AG08395 (cell line): Measurements from ENCODE around the gene SALL3.

Experiments
- DNase-seq: peaks from one replicate; pipeline ENCODE4 v3.0.0; 2012; ENCODE audit warnings: mixed read lengths, low spot score

SALL3 gene

DNA sequence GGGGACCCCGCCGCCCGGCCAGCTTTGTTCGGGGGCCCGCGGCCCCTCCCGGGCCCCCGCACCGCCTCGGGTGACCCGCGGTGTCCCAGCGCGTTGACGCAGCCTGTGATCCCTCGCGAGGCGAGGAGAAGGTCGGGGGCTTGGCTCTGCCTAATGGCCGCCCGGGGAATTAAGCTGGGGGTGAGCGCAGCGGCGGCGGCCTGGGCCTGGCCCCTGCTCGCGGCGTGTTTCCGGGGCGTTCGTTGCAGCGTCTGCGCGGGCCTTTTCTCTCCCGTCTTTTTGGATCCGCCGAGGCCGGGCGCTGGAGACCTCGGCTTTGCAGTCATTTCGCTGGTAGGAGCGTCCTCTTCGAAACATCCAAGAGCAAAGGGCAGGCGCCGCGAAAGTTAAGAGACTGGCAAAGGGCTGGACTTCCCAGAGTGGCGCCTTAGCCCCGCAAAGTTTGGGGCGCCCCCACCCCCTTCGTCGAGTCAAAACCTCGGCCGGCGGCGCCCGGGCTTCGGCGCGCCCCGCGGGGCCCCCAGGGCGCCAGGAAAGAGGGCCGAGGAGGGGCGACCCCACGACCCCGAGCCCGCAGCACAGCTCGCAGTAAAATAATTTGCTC is 1.3 kb downstream of the SALL3 start:
- DNase-seq = no peak

DNA sequence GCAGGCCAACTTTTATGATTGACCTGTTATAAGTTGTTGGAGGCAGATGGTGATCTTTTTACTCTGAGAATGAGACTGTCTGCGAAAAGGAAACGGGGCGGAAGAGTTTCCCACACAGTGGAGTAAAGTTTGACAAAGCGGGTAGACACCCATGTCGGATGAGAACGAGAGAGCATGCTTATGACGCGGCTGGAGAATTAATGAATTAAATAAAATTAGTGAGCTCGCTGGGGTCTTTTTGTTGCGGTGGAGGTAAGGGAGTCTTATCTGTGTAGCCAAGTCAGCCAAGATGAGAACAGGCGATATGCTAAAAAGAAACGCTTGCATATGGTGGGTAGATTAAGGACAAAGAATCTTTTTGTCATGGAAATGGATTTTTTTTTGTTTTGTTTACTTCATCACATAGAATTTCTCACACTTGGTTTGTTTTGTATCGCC is 1.8 kb downstream of the SALL3 start:
- no peak for DNase-seq

DNA sequence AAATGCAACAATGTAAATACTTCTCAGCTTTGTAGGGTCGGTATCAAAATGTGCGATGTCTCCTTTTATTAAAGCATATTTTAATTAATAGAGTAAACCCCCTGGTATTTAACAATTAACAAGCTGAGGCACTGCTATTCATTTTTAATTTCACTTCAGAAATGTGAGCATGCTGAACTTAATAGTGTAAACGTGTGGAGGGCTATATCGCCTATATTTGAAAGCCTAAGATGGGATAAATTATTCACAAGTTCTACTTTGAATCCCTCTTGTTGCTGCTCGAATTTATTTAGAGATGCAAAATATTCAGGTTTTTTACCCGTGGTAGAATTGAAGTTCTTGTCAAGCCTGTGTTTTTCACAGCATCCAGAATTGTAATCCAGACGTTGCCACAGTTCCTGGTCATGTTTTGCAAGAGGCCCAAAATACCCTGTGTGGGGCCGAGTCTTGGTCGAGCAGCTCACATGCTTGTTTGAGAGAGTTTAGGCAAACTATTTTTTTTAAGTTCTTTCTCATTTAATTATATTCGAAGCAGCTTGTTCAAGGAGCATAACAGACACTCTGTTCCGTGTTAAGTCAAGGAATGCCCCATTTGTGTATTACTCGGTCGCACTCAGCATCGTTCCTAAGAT is 2.5 kb downstream of the SALL3 start:
- no peak for DNase-seq

DNA sequence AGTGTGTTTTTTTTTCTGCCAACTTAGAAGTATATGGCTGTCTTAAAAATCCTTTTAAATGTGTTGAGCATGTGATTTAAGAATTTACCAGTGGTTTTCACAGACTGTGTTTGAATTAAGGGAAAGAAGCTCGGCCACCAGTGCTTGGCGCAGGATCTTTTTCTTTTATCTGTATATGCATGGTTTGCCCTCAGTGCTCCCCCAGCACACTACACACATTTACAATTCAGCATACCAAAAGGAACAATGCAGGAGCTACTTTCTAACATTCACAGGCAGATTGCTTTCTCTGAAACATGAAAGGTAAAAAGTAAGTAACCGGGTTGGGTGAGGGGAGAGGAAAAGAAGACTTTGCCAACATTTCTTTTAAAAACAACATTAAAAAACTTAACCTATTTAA is 3.9 kb downstream of the SALL3 start:
- no peak for DNase-seq

DNA sequence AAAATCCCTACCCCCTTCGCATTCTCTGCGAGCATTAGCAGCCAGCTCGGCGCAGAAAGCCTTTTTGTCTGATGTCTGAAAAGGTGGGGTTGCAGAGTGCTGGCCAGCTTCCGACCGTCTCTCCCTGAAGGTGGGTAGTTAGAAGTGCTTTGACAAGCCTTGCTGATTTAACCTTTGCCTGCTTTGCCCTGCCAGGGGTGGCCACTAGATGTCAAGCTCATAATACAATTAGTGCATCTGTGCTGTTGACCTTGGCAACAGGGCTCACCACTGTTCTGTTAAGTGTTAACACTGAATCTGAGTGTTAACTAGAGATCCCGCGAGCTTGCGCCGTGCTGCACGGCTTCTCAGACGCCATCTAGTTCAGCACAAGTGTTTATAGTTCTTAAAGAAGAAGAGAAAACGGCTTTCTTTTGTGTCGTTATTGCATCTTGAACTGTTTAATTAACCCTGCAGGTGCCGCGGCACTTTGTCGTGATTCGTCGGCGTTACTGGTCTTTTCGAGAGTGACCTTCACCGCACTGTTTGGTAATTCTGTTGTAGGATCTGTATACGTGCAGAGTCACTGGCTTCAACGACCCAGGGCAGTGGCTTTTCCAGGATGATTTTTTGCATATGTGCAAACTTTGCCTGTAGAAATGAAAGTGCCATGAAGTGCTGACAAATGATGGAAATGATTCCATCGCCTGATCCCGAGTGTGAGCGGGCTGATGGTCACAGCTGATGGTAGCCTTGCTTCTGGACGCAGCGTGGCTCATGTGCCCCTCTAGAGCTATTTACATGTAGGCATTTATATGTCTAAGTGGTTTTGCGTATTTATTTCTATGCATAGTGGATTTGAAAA is 5.5 kb downstream of the SALL3 start:
- no peak for DNase-seq

DNA sequence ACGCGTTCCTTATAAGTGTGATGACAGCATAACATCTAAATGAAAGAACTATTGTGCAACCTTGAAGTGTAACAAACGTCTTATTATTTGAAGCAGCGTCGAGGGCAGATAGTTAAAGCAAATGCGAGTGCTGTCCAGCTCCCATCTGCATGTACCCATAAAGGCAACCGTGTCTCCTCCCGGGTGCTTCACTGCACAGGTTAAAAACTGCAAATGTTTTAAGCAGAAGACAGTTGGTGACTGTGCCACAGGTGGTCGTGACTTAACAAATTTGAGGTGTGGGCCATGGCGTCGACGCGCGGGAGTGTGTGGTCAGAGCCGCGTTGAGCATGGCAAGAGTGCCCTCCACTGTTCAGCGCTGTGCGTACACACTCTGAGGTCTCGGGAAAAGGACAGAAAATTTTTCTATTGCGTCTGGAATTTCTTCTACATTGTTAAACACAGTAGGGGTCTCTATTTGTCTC is 6.4 kb downstream of the SALL3 start:
- no peak for DNase-seq

DNA sequence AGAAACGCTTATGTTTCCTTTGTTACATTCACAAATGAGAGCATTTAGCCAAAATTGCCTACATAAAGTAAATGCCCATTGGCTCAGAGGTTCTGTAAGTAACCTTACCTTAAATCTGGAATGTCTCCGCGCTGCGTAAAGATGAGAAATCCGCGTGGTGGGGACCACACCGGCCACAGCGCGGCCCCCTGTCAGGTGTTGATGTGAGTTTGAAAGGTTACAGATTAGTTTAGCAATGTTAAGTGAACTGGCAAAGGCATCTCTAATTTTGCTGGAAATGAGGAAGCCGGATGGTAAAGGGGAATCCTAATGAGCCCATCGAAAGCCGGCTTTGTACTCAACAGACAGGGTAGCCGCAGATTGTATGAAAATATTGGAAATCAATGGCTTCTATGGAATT is 11.8 kb downstream of the SALL3 start:
- DNase-seq = no peak

DNA sequence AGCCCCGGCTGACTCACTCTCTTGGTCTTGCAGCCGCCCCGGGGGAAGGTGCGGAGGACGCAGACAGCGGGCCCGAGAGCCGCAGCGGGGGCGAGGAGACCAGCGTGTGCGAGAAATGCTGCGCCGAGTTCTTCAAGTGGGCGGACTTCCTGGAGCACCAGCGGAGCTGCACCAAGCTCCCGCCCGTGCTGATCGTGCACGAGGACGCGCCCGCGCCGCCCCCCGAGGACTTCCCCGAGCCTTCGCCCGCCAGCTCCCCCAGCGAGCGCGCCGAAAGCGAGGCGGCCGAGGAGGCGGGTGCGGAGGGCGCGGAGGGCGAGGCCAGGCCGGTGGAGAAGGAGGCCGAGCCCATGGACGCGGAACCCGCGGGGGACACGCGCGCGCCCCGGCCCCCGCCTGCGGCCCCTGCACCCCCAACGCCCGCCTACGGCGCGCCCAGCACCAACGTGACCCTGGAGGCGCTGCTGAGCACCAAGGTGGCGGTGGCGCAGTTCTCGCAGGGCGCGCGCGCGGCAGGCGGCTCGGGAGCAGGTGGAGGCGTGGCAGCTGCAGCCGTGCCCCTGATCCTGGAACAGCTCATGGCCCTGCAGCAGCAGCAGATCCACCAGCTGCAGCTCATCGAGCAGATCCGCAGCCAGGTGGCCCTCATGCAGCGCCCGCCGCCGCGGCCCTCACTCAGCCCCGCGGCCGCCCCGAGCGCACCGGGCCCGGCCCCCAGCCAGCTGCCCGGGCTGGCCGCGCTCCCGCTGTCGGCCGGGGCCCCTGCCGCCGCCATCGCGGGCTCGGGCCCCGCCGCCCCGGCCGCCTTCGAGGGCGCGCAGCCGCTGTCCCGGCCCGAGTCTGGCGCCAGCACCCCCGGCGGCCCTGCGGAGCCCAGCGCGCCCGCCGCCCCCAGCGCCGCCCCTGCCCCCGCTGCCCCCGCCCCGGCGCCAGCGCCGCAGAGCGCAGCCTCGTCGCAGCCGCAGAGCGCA is 12.7 kb downstream of the SALL3 start:
- DNase-seq = no peak

DNA sequence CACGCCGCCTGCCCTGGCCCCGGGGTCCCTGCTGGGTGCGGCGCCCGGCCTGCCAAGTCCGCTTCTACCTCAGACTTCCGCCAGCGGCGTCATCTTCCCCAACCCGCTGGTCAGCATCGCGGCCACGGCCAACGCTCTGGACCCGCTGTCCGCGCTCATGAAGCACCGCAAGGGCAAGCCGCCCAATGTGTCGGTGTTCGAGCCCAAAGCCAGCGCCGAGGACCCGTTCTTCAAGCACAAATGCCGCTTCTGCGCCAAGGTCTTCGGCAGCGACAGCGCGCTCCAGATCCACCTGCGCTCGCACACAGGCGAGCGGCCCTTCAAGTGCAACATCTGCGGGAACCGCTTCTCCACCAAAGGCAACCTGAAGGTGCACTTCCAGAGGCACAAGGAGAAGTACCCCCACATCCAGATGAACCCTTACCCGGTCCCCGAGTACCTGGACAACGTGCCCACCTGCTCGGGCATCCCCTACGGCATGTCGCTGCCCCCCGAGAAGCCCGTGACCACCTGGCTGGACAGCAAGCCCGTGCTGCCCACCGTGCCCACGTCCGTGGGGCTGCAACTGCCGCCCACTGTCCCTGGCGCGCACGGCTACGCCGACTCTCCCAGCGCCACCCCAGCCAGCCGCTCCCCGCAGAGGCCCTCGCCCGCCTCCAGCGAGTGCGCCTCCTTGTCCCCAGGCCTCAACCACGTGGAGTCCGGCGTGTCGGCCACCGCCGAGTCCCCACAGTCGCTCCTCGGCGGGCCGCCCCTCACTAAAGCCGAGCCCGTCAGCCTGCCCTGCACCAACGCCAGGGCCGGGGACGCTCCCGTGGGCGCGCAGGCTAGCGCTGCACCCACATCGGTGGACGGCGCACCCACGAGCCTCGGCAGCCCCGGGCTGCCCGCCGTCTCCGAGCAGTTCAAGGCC is 13.7 kb downstream of the SALL3 start:
- DNase-seq = no peak

DNA sequence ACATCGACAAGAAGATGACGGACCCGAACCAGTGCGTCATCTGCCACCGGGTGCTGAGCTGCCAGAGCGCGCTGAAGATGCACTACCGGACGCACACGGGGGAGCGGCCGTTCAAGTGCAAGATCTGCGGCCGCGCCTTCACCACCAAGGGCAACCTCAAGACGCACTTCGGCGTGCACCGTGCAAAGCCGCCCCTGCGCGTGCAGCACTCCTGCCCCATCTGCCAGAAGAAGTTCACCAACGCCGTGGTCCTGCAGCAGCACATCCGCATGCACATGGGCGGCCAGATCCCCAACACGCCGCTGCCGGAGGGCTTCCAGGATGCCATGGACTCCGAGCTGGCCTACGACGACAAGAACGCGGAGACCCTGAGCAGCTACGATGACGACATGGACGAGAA is 14.4 kb downstream of the SALL3 start:
- no peak for DNase-seq

DNA sequence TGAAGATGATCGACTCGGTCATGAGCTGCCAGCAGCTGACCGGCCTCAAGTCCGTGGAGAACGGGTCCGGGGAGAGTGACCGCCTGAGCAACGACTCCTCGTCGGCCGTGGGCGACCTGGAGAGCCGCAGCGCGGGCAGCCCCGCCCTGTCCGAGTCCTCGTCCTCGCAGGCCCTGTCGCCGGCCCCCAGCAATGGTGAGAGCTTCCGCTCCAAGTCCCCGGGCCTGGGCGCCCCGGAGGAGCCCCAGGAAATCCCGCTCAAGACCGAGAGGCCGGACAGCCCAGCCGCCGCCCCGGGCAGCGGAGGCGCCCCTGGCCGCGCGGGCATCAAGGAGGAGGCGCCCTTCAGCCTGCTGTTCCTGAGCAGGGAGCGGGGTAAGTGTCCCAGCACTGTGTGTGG is 14.9 kb downstream of the SALL3 start:
- no peak for DNase-seq

DNA sequence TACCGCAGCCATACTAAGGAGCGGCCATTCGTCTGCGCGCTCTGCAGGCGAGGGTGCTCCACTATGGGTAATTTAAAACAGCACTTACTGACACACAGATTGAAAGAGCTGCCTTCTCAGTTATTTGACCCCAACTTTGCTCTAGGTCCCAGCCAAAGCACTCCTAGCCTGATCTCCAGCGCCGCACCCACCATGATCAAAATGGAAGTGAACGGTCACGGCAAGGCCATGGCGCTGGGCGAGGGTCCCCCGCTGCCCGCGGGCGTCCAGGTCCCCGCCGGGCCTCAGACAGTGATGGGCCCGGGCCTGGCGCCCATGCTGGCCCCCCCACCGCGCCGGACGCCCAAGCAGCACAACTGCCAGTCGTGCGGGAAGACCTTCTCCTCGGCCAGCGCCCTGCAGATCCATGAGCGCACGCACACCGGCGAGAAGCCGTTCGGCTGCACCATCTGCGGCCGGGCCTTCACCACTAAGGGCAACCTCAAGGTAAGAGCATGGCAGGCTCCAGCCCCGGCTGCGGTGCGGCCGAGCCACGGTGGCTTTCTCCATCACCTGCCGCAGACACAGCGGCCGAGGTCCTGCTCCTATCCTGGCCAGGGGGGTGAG is 15.5 kb downstream of the SALL3 start:
- no peak for DNase-seq

DNA sequence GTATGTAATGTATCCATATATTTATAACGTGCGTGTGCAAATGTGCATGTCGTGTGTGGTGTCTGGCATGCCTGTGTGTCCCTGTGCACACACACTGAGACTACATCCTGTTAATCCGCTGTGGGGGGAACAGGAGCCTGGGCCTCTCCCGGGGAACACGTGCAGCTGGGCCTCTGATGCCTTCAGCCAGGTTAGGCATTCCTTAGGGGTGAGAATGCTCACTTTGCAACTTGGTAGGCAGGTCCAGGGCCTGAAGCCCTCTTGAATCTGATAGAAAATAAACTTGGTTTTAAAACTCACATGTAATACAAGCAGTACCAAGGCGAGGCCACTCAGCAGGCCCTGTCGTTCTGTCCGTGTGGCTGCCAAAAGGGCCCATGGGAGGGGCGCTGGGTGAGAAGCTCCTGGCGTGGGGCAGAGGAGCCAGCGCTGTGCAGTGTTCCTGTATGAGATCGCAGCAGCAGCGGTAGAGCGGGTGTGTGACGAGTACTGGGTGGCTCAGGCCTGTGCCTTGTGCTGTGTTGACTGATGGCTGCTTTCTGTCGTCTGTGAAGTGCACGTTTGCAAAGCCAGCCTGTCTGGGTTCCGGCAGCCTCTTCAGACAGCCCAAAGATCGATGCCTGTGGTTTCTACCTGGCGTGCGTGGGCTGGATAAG is 16.2 kb downstream of the SALL3 start:
- DNase-seq = no peak

DNA sequence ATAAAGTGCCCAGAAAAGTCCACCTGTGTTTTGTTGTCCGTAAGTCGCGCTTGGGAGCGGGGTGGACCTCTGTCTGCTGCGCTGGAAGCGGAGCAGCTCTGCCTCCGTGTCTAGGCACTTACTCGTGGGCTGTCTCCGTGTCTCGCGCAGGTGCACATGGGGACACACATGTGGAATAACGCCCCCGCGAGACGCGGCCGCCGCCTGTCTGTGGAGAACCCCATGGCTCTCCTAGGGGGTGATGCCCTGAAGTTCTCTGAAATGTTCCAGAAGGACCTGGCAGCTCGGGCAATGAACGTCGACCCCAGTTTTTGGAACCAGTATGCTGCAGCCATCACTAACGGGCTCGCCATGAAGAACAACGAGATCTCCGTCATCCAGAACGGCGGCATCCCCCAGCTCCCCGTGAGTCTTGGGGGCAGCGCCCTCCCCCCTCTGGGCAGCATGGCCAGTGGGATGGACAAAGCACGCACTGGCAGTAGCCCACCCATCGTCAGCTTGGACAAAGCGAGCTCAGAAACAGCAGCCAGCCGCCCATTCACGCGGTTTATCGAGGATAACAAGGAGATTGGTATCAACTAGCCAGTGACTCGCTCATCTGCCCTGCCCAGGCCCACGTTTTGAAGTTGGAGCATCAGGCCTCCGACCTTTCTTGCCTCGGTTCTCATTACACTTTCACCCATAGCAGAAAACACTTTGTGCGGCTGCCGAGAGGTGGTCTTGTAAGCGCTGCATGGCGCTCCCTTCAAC is 17.3 kb downstream of the SALL3 start:
- no peak for DNase-seq

DNA sequence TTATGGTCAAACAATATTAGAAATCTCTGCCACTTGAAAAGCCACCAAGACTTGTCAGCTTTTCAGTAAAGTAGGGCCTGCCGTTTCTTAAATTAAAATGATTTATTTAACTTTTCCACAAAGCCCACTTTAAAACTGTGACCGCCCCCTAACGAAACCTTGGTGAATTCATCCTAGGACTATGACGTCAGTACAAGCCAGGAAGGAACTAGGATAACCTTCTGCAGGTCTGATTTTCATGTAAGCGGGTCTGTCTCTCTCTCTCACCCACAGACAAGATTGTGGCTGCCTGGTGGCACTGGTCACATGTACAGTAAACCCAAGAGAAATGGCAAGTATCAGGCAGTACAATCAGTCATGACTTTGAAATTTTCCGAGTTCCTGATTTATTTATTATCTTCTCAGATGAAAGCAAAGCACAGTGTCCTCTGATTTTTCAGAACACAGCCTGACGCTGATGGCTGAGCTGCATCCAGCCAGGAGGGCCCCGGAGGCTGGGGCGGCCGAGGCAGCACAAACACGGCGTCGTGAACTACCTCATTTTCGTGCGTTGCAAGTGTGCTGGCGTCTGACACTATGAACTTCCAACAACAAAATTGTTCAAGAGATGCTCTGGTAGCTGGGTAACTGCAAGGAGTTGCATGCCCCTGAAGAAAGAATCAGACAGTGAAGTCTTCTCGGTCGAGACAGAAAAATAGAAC is 18.9 kb downstream of the SALL3 start:
- DNase-seq = no peak

DNA sequence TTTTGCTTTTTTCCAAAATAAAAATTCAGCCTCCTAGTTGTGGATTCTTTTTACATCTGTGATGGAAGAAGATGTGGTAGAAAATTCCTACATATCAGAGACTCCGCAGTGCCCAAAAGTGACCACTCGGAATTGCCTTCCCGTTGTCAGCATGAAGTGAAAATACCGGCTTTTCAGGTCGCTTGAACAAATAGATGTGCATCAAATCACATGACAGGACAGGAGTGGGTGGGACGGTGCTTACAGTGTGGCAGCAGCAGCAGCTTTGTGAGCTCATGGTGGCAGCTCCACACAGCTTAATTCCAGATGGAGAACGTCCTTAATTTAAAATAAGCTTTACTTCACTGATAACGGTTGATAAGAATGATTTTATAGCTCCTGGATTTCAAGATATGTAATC is 20.3 kb downstream of the SALL3 start:
- no peak for DNase-seq

DNA sequence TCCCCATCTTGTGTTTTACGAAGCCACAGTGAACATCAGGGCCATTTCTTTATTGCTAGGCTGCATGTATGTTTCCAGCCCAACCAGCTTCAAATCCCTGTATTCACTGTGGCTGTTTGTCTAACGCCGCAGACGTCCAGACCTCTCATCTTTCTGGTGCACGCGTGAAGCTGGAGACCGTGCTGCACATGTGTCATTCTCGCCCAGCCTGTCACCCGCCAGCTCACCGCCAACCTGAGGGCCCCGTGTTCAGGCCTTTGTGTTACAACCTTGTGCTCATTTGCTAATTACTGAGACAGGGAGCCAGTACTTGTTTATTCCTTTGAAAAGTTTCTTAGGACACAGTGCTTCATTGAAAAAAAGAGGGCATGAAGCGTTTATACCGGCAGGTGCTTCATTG is 21.4 kb downstream of the SALL3 start:
- no peak for DNase-seq

DNA sequence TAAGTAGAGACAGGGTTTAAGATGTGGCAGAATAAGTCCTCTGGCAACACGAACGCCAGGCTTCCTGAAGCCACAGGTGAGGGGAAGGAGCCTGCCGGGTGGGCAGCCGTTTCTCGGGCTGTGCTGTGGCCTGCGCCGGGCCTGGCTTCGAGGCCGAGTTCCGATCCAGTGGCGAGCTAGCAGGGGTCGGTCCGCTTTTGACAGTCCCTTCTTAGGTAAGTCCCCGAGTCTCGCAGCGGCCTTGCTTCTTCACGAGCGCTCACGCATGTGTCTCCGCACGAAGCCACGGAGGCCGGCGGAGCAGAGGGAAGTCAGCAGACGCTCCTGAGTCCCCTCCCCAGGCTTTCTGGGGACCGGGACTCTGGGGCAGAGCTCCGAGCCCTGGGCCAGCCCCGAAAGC is 26.0 kb downstream of the SALL3 start:
- DNase-seq = no peak
